ENCODE measurements around the gene IQCF6. TPM values are rescaled to one million over a fixed set of nuclear protein-coding genes. Genes with fewer than 3 reads are reported as not detected.

IQCF6 gene
- total RNA-seq: not detected

GRCh38 chr3:51779137-51779536 lies at the start of gene IQCF6:
Gene IQCF6 (minus strand): TSS chr3:51779237. CDS start chr3:51779224, 13 bp downstream.

Other genes with a start within 250 kb of the IQCF6 start
- 20.3 TPM for gene RAD54L2, start 240.5 kb downstream of the IQCF6 start, total RNA-seq
- gene TEX264, start 108.0 kb downstream of the IQCF6 start, total RNA-seq: 50.6 TPM
- 0.53 TPM for gene GRM2, start 72.2 kb downstream of the IQCF6 start, total RNA-seq
- gene IQCF2, start 82.4 kb upstream of the IQCF6 start, total RNA-seq: not detected
- not detected for gene IQCF5, start 96.4 kb upstream of the IQCF6 start, total RNA-seq
- gene IQCF1, start 124.1 kb upstream of the IQCF6 start, total RNA-seq: not detected
- gene RRP9, start 162.7 kb upstream of the IQCF6 start, total RNA-seq: 14.7 TPM
- gene PARP3, start 163.1 kb upstream of the IQCF6 start, total RNA-seq: 20.0 TPM
- gene GPR62, start 176.1 kb upstream of the IQCF6 start, total RNA-seq: 0.06 TPM
- 46.2 TPM for gene PCBP4, start 188.2 kb upstream of the IQCF6 start, total RNA-seq
- gene ABHD14B, start 194.8 kb upstream of the IQCF6 start, total RNA-seq: 54.7 TPM
- gene ABHD14A, start 195.8 kb upstream of the IQCF6 start, total RNA-seq: 17.0 TPM
- gene ACY1, start 204.3 kb upstream of the IQCF6 start, total RNA-seq: 47.4 TPM
- gene RPL29, start 216.7 kb upstream of the IQCF6 start, total RNA-seq: 787 TPM

Measured in metanephros (tissue), 1 donor.